Loucy (cell line): ENCODE measurements around the gene PHACTR4.
A peak's percentile ranks its signal among the peaks of the same experiment; 100 is the strongest.
"Not testable (repeated sequence)": the region's sequence is repeated elsewhere in the genome, so short reads cannot be mapped to it uniquely, and the experiment has no call there.

ENCODE experiments used
- H2AFZ ChIP-seq: fragments of 200-600 bp; sonication (generic); 2 replicates; pipeline ENCODE4 v1.6.0; 2016; ENCODE audit warnings: antibody characterized with exemption, mild to moderate bottlenecking, low read length, moderate library complexity
- H3F3A ChIP-seq: fragments of 200-600 bp; 2 replicates; pipeline ENCODE4 v1.6.0; 2016; ENCODE audit warnings: antibody characterized with exemption, low read depth, mild to moderate bottlenecking
- H3K27me3 ChIP-seq: fragments of 200-600 bp; sonication (generic); 2 replicates; pipeline ENCODE4 v1.6.1; 2014; ENCODE audit warnings: low read length, mild to moderate bottlenecking; ENCODE audit not compliant: insufficient read depth, poor library complexity, severe bottlenecking
- H3K36me3 ChIP-seq: fragments of 200-600 bp; sonication (generic); 2 replicates; pipeline ENCODE4 v1.6.1; 2016; ENCODE audit warnings: low read length; ENCODE audit not compliant: insufficient read depth
- H3K4me1 ChIP-seq: fragments of 200-600 bp; sonication (generic); 2 replicates; pipeline ENCODE4 v1.5.1; 2014; ENCODE audit warnings: low read length, mild to moderate bottlenecking; ENCODE audit not compliant: insufficient read depth, poor library complexity, severe bottlenecking
- H3K4me2 ChIP-seq: fragments of 200-600 bp; sonication (generic); 2 replicates; pipeline ENCODE4 v1.6.0; 2014; ENCODE audit warnings: antibody characterized with exemption, low read length, low read depth, mild to moderate bottlenecking; ENCODE audit not compliant: poor library complexity, severe bottlenecking
- H3K4me3 ChIP-seq: fragments of 200-600 bp; sonication (generic); 2 replicates; pipeline ENCODE4 v1.5.1; 2014; ENCODE audit warnings: low read length, mild to moderate bottlenecking, mixed read lengths; ENCODE audit not compliant: poor library complexity, severe bottlenecking
- H3K79me2 ChIP-seq: fragments of 200-600 bp; sonication (generic); 2 replicates; pipeline ENCODE4 v1.6.1; 2014; ENCODE audit warnings: low read length; ENCODE audit not compliant: insufficient read depth
- H3K9ac ChIP-seq: fragments of 200-600 bp; sonication (generic); 2 replicates; pipeline ENCODE4 v1.6.0; 2014; ENCODE audit warnings: mild to moderate bottlenecking, low read depth, low read length, moderate library complexity; ENCODE audit not compliant: poor library complexity, severe bottlenecking
- H3K9me2 ChIP-seq: fragments of 200-600 bp; sonication (generic); replicated peaks from 2 replicates; pipeline ENCODE4 v1.6.1; 2016; ENCODE audit warnings: low read depth, low read length, mixed read lengths
- H3K9me3 ChIP-seq: fragments of 200-600 bp; sonication (generic); 2 replicates; pipeline ENCODE4 v1.6.1; 2014; ENCODE audit warnings: mild to moderate bottlenecking, antibody characterized with exemption, low read length, low read depth; ENCODE audit not compliant: insufficient read depth
- H4K20me1 ChIP-seq: fragments of 200-600 bp; sonication (generic); 2 replicates; pipeline ENCODE4 v1.6.0; 2014; ENCODE audit warnings: antibody characterized with exemption, low read length, mild to moderate bottlenecking; ENCODE audit not compliant: insufficient read depth, poor library complexity, severe bottlenecking
- EZH2phosphoT487 ChIP-seq: fragments of 200-600 bp; IDR thresholded peaks from 2 replicates; pipeline ENCODE4 v1.6.1; 2018; ENCODE audit warnings: antibody characterized with exemption, mild to moderate bottlenecking, moderate library complexity, borderline replicate concordance
- TF ChIP-seq, protein P1 (sequence below): fragments of 200-600 bp; sonication (generic); conservative IDR thresholded peaks from 2 replicates; pipeline ENCODE4 v1.5.1; 2014; ENCODE audit warnings: mild to moderate bottlenecking, antibody characterized with exemption, low read length

PHACTR4 gene

DNA sequence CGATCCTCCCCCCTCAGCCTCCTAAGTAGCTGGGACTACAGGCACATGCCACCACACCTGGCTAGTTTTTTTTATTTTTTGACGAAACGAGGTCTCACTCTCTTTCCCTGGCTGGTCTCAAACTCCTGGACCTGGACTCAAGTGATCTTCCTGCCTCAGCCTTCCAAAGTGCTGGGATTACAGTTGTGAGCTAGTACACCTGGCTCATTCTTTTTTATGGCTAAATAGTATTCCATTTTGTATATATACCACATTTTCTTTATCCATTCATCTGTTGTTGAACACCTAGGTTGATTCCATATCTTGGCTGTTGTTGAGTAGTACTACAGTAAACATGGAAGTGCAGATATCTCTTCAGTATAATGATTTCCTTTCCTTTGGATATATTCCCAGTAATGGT is 74.0 kb downstream of the PHACTR4 start:
- Histone ChIP-seq H3K9me3 (no peaks in the 10 kb centered on the region), H2AFZ (no peak overlapping the region), H3K27me3 (no peaks in the 10 kb centered on the region), H3K9ac (no peak overlapping the region), H3F3A (no peaks in the 10 kb centered on the region), H3K9me2 (no peaks in the 10 kb centered on the region), H3K4me3 (no peak overlapping the region), H4K20me1 (no peaks in the 10 kb centered on the region), H3K4me1 (peaks cover 11% of the 10 kb centered on the region), H3K79me2 (peaks cover 32% of the 10 kb centered on the region), H3K4me2 (no peak overlapping the region), H3K36me3 (no peaks in the 10 kb centered on the region; the same call in 1 of the 2 replicates)
- TF ChIP-seq EZH2phosphoT487 = no peak
- TF ChIP-seq, protein P1, sequence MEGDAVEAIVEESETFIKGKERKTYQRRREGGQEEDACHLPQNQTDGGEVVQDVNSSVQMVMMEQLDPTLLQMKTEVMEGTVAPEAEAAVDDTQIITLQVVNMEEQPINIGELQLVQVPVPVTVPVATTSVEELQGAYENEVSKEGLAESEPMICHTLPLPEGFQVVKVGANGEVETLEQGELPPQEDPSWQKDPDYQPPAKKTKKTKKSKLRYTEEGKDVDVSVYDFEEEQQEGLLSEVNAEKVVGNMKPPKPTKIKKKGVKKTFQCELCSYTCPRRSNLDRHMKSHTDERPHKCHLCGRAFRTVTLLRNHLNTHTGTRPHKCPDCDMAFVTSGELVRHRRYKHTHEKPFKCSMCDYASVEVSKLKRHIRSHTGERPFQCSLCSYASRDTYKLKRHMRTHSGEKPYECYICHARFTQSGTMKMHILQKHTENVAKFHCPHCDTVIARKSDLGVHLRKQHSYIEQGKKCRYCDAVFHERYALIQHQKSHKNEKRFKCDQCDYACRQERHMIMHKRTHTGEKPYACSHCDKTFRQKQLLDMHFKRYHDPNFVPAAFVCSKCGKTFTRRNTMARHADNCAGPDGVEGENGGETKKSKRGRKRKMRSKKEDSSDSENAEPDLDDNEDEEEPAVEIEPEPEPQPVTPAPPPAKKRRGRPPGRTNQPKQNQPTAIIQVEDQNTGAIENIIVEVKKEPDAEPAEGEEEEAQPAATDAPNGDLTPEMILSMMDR = no peak

DNA sequence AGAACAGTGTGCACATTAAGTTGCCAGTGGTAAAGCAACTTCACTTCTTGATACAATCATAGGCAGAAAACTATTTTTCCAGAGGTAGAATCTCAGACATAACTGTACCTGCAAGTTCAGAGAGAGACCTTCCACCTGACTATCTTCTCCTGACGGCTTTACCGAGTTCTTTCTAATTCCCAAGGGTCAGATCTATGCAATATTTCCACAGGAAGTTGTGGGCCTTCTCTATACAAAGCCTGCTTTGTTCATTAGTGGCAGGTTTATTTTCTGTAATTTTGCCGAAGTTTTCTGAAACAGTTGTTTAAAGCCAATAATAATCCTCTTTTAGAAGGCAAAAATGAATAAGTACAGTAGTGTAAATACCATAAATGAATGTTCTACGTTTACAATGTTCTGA is 78.1 kb downstream of the PHACTR4 start:
- H3K9ac ChIP-seq = peak overlapping the region; percentile 51
- TF ChIP-seq EZH2phosphoT487 = no peak
- TF ChIP-seq, protein P1 = no peak
- peak overlapping the region; percentile 24 for H3K4me2 ChIP-seq
- no peaks in the 10 kb centered on the region for H4K20me1 ChIP-seq
- H2AFZ ChIP-seq = no peak overlapping the region
- H3K4me3 ChIP-seq = no peak overlapping the region
- H3K27me3 ChIP-seq = no peaks in the 10 kb centered on the region
- no peaks in the 10 kb centered on the region; the same call in 1 of the 2 replicates for H3K36me3 ChIP-seq
- H3K4me1 ChIP-seq = peaks cover 37% of the 10 kb centered on the region
- no peaks in the 10 kb centered on the region; the same call in 1 of the 2 replicates for H3F3A ChIP-seq
- peaks cover 52% of the 10 kb centered on the region for H3K79me2 ChIP-seq
- no peaks in the 10 kb centered on the region for H3K9me2 ChIP-seq
- H3K9me3 ChIP-seq = no peaks in the 10 kb centered on the region

DNA sequence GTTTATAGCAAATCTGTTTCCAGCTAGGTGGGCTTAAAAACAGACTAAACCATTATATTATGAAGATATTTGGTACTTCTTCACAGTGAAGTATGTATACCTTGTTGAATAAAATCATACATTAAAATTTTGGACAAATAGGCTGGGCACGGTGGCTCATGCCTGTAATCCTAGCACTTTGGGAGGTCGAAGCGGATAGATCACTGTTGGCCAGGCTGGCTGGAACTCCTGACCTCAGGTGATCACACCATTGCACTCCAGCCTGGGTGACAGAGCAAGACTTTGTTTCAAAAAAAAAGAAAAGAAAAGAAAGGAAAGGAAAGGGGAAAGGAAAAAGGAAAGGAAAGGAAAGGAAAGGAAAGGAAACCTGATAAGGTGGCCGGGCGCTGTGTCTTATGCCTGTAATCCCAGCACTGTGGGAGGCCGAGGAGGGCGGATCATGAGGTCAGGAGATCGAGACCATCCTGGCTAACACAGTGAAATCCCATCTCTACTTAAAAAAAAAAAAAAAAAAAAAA is 78.6 kb downstream of the PHACTR4 start:
- H2AFZ ChIP-seq, H4K20me1 ChIP-seq, H3K4me3 ChIP-seq, H3F3A ChIP-seq, H3K9me2 ChIP-seq, H3K27me3 ChIP-seq, H3K36me3 ChIP-seq, H3K9me3 ChIP-seq: not testable (repeated sequence)
- Histone ChIP-seq H3K4me1 (peaks cover 37% of the 10 kb centered on the region), H3K79me2 (peaks cover 52% of the 10 kb centered on the region), H3K9ac (peak overlapping the region; percentile 51), H3K4me2 (peak overlapping the region; percentile 24)

DNA sequence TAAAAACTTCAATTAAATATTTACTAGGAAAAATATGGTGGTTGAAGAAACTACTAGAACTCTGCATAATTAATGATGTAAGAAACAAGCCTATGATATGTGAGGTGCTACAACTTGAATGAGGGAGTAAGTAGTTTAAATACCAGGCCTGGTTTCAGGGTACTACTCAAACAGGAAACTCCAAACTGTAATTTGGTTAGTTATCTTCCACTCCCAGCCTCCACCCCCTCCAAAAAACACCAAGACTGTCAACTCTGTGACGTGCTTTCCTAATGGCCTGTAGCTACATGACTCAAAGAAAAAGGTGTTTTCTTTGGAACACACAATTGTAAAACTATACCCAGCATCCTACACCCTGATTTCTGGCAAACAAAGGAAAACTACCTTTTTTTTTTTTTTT is 80.4 kb downstream of the PHACTR4 start:
- no peaks in the 10 kb centered on the region; the same call in 1 of the 2 replicates for H3K36me3 ChIP-seq
- H3K4me1 ChIP-seq = peaks cover 37% of the 10 kb centered on the region
- peak overlapping the region; percentile 63 for H3K9ac ChIP-seq
- H3F3A ChIP-seq = no peaks in the 10 kb centered on the region; the same call in 1 of the 2 replicates
- peaks cover 49% of the 10 kb centered on the region for H3K79me2 ChIP-seq
- no peaks in the 10 kb centered on the region for H4K20me1 ChIP-seq
- H3K4me3 ChIP-seq = peak overlapping the region; percentile 61
- no peaks in the 10 kb centered on the region for H3K27me3 ChIP-seq
- peak overlapping the region; percentile 77 for H3K4me2 ChIP-seq
- no peaks in the 10 kb centered on the region for H3K9me2 ChIP-seq
- TF ChIP-seq, protein P1 = no peak
- H2AFZ ChIP-seq = no peak overlapping the region
- no peaks in the 10 kb centered on the region for H3K9me3 ChIP-seq
